ENCODE data around the gene CRYGS.
A peak's percentile ranks its signal among the peaks of the same experiment; 100 is the strongest.
"Not testable (repeated sequence)": the region's sequence is repeated elsewhere in the genome, so short reads cannot be mapped to it uniquely, and the experiment has no call there.

The CRYGS gene

GRCh38 chr3:186564586-186564985 lies 20.4 kb upstream of the CRYGS start:
- no peak for DNase-seq (ENCODE audit: low read depth in 4 of 4, low spot score in 1 of 4)

GRCh38 chr3:186552408-186553031 lies 8.3 kb upstream of the CRYGS start:
- no peak for DNase-seq (ENCODE audit: low read depth in 4 of 4, low spot score in 1 of 4)

DNA sequence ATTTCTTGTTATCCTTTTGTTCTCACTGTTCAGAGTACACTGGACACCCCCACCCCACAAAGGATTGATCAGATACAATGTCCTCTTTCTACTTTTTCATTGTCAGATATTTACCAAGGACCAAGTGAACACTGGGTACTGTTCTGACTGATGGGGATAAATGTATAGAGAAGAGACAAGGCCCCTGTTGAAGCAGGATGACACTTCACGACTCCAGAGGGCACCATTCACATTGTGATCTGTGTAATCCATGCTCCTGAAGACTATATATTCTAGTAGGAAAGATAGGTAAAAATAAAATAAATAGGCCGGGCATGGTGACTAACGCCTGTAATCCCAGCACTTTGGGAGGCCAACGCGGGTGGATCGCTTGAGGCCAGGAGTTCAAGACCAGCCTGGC lies 7.2 kb upstream of the CRYGS start:
- DNase-seq (ENCODE audit: low read depth in 4 of 4, low spot score in 1 of 4), result no peak

DNA sequence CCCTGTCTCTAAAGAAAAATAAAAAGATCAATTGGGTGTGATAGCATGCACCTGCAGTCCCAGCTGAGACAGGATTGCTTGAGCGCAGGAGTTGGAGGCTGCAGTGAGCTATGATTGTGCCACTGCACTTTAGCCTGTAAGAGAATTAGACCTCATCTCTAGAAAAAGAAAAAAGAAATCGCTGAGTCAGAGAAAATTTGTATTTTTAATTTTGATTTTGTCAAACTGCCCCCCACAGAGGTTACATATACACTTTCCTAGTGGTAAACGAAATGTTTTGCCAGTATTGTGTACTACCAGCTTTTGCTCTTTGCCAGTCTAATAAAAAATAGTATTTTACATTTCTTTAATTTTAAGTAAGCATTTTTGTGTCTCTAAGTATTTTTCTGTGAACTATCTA lies 5.3 kb upstream of the CRYGS start:
- DNase-seq (ENCODE audit: low read depth in 4 of 4, low spot score in 1 of 4), result no peak

GRCh38 chr3:186540835-186541226 lies 3.3 kb downstream of the CRYGS start:
- DNase-seq (ENCODE audit: low read depth in 4 of 4, low spot score in 1 of 4), result no peak

DNA sequence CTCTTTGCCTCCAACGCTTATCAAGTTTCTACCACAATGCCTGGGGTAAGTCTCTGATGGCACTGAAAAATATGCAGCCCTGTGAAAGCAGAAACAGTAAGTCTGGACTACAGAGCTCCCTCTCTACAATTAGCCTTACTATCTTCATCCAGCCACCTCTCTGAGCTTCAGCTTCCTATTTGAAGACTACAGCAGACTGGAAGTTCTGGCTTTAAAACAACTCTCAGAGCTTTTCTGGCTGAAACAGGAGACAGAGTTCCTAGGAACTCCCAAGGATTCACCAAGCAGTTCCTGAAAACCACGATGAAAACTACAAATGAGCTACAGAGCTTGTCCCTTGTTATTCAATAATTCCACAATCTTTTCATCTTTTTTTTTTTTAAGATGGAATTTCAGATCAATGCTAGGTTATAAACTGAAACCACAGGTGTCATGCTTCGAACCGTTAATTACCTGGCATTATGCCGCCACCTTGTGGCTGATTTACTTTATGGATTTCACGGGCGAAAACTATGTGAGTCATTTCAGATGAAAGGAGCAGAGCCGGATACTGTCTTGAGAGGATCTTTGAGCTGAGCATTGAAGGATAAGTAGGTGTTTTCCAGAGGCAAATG lies 3.9 kb downstream of the CRYGS start:
- peak; percentile 62 to 74 (median 68) for DNase-seq (ENCODE audit: low read depth in 4 of 4, low spot score in 1 of 4)

- no peak for DNase-seq (ENCODE audit: low read depth in 4 of 4, low spot score in 1 of 4)
These were observed 5.4 kb downstream of the CRYGS start for GRCh38 chr3:186538779-186539178.

DNA sequence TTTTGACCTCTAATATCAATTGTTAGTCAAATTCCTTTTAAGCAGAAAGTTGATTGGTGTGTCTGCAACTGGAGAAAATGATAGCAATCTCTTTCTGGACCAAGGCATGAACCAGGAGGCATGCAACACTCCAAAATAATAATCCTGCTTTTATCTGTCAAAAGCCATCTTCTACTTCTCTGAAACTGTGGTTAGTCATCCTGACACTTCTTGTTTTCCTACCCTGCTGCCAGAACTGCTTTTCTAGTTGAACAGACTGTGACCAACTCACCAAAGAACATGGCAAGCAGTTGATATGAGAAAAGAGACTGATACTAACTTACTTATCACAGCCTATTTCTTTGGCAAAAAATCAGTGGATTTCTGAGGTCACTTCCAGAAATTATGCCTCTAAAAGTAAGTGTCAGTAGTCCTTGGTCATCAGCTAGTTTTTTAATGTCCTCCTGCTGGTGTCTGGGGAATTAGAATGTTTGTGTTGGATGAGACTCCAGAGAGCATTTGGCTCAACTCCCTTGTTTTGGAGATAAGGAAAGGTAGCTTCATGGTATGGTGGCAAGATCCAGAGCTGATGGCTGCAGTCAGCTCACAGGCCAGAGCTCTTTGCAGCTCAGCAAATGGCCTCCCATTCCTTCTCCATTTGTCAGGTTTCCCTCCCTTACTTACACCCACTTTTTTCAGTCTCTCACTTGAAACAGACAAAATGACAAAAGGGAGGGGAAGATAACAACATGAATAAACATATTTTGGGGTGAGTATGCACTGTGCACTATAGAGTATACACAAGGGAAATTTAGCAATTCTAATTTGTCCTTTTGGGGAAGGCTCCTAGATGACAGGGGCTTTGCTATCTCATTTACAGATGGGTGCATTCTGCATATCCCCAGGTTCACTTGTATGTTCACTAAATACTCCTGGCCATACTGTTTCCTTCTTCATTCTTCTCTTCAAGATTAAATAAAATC lies 7.0 kb downstream of the CRYGS start:
- DNase-seq (ENCODE audit: low read depth in 4 of 4, low spot score in 1 of 4), result no peak

DNA sequence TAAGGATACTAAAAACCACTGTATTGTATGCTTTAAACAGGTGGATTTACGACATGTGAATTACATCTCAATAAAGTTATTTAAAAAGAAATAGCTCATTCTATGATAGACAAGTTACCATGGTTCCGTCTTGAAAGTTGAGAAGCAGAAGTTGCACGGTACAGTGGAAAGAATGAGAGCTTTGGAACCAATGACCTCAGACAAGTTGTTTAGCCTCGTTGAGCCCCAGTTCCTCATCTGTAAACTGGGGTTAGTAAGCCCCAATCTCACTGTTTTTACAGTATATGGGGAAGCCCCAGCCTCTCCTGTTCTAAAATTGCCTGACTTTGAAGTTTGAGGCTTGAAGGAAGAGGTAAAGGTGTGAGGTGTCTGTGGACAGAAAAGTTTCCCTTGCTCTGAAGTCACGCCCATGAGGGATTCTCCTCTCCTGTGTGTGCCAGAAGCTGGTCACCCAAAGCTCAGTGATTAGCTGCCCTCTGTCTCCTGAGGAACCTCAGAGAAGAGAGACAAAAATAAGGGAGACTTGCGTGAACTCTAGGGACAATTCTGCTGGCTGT lies 10.0 kb downstream of the CRYGS start:
- DNase-seq (ENCODE audit: low read depth in 4 of 4, low spot score in 1 of 4), result peak in 1 of 4 experiments; percentile 50

DNA sequence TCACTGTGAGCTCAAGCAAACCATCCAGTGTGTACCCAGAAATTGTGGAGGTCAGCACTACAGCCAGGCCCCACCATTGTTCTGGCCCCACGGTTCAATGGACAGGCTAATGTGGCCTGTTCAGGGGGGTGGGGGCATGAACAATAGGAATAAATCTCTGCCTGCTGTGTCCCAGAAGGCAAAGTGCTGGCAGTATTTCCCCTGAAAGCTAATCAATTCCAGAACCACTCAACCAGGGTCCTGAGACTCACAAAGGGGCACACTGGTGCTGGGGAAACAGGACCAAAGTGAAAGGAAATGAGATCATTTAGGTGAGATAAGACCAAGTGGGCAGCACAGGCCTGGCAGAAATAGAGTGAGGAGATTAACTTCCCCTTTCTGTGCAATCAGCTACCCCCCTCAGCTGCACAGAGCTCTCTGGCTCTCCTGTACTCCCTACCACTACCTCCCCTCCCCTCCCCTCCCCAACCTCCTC lies 11.5 kb downstream of the CRYGS start:
- DNase-seq (ENCODE audit: low read depth in 4 of 4, low spot score in 1 of 4), result no peak

- DNase-seq (ENCODE audit: low read depth in 4 of 4, low spot score in 1 of 4), result not testable (repeated sequence)
These were observed 12.5 kb downstream of the CRYGS start for GRCh38 chr3:186531694-186532093.

GRCh38 chr3:186530415-186530814 lies 13.8 kb downstream of the CRYGS start:
- no peak for DNase-seq (ENCODE audit: low read depth in 4 of 4, low spot score in 1 of 4)

- DNase-seq (ENCODE audit: low read depth in 4 of 4, low spot score in 1 of 4), result no peak
These were observed 14.8 kb downstream of the CRYGS start for GRCh38 chr3:186529201-186529999.

- no peak for DNase-seq (ENCODE audit: low read depth in 4 of 4, low spot score in 1 of 4)
These were observed 17.9 kb downstream of the CRYGS start for GRCh38 chr3:186526256-186526606.

- no peak for DNase-seq (ENCODE audit: low read depth in 4 of 4, low spot score in 1 of 4)
These were observed 18.6 kb downstream of the CRYGS start for GRCh38 chr3:186525369-186526255.

DNA sequence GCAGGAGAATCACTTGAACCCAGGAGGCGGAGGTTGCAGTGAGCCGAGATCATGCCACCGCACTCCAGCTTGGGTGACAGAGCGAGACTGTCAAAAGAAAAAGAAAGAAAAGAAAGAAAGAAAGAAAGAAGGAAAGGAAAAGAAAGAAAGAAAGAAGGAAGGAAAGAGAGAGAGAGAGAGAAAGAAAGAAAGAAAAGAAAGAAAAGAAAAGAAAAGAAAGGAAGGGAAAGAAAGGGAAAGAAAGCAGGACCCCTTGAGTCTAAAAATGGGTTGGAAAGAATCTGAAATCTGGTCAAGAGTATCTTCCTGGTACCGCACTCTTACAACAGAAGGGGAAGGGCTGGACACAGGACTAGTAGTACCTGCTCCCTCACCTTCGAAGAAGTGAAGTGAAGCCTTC lies 19.6 kb downstream of the CRYGS start:
- DNase-seq (ENCODE audit: low read depth in 4 of 4, low spot score in 1 of 4), result no peak

- DNase-seq (ENCODE audit: low read depth in 4 of 4, low spot score in 1 of 4), result no peak
These were observed 20.7 kb downstream of the CRYGS start for GRCh38 chr3:186523434-186523833.

DNA sequence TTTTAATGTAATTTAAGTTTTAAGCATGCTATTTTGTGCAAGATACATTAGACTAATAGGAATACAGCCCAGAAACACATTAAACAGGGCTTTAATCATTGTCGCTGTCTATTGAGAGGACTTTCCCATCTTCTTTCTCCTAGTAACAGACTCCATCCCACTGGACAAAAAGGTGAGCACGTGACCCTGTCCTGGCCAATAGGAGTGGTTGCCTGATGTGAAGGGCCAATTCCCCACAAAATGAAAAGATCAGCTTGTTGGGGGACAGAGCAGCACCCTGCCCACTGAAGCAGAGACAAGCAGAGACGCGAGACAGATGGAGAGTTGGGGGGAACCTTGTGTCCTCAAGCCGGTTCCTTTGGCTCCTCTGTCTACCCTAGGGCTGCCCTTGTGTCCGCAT lies 21.2 kb downstream of the CRYGS start:
- DNase-seq (ENCODE audit: low read depth in 4 of 4, low spot score in 1 of 4), result no peak

DNA sequence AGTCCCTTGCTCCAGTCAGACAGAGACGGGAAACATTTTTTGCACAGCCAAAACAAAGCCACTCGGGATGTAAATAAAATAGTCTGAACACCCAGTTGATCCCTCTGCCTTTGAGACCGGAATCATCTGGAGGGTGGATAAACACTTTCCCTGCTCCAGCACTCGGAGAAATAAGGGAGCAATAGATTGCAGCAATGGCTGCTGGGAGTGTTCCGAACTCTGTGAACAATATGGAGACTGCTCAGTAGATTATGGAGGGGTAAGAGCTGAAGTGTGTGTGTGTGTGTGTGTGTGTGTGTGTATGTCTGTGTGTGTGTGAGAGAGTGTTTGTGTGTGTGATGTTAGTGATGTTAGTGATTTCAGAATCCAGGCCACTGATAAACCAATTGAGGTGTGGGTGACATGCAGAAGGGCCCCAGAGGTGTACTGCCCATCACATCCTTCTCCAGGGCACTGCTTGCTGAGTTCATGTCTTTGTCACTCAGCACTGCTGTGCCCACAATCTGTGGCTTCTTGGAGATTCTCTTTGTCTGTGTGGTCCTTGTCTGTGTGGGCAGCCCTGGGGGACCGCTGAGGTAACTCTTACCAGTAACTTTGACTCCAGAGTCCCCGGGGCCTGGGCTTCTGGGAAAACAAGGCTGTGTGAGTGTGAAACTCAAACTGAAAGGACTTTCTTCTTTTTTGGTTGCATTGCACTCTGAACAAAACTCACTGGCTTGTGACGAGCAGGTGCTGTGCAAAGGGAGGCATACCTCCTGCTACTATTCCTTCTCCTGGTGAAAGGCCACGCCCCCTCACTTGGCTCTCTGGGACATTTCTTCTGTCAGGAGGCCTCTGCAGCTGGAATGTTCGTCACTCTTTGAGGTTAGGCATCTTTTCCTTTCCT lies 23.0 kb downstream of the CRYGS start:
- peak in 1 of 4 experiments; percentile 59 for DNase-seq (ENCODE audit: low read depth in 4 of 4, low spot score in 1 of 4)

Data from stimulated activated CD4-positive, alpha-beta T cell treated with anti-CD3 and anti-CD28 coated beads, Interleukin-1b, Interleukin-23, amount 100 ng/mL, for 24 hours (primary cell).